ENCODE results near the gene BDKRB2.

DNA sequence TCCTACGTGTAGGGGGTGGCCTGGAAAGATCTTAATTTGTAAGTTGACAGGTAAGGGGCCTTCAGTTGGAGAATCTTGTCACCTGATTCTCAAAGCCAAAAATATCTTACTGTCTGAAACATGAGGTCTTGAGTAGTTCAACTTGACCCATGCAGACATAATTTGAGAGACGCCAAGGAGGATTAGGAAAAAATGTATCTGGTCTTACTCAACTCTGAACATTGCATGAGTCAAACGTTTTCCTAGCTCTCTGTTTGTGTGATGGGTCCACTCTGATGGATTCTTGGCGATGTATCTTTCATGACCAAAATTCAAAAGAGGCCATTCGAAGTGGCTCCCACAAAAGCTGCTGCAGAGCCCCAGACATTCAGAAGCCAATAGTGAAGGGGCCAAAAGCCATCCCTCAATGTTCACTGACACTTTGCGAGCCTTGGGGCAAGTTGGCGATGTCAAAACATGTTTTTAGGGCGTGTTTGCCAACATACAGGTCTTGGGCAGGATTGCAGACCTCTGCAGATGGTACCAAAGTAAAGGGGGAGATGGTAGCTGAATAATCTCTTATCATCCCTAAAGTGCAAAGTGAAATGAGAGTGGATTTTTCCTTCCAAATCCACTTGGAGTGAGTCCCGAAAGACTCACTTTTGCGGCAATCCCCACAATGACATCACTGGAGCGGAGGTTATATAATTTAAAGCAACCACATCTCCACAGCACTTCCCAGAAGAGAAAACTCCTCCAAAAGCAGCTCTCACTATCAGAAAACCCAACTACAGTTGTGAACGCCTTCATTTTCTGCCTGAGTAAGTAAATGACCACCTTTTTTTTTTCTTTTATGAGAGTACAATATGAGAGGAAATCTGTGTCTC, 51.1 kb downstream of the BDKRB2 start, which contains the start of gene BDKRB1:
- TF ChIP-seq EZH2 (IDR thresholded peaks at IDR 0.05) (no peak), POLR2AphosphoS5 (IDR thresholded peaks at IDR 0.05; ENCODE audit: borderline replicate concordance, low read depth, low read length) (no peak)
